AG09319 (cell line): ENCODE data around the gene CD244.

Source experiments
- DNase-seq: peaks from one replicate; pipeline ENCODE4 v3.0.0-alpha.2; 2010; ENCODE audit warnings: low read depth; ENCODE audit errors: extremely low read depth
- TF ChIP-seq, protein P1 (sequence below): IDR thresholded peaks from 2 replicates; pipeline ENCODE4 v1.5.1; 2011; ENCODE audit warnings: low read depth, mild to moderate bottlenecking, inconsistent platforms, low read length, moderate library complexity

Gene CD244, protein sequence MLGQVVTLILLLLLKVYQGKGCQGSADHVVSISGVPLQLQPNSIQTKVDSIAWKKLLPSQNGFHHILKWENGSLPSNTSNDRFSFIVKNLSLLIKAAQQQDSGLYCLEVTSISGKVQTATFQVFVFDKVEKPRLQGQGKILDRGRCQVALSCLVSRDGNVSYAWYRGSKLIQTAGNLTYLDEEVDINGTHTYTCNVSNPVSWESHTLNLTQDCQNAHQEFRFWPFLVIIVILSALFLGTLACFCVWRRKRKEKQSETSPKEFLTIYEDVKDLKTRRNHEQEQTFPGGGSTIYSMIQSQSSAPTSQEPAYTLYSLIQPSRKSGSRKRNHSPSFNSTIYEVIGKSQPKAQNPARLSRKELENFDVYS

DNA sequence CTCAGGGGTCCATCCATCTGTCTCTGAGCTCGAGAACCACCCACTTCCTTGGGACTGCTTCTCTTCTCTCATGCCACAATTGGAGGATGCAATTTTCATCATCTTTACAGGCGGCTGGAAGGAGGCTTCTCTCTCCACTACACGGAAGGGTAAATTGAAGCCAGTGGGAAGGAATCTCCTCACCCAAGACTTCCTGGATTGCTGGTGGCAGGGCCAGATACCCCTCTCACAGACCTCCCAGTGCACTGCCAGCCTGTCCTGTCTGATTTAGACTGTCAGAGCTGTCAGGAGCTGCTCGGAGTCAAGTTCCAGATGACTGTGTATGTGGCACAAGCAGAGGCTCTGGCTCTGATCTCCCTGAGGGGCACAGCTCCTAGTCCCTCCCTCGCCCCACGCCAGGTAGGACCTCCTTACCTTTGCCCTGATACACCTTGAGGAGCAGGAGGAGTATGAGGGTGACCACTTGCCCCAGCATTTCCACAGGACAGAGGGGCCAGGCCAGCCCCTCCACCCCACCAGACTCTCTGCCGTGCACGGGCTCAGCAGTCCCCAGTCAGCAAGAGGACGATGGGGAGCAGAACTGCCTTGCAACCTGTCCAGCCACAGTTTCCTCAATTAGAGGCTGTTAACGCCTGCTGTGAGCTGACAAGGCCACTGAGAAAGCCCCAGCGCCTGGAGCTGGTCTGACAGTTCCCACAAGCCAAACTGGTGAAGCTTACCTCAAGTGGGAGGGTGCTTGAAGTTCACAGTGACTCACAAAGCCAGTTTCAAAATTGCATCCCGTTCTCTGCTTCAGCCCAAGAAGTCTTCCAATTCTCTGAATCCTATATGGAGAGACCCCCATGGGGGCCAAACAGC is at the start of gene CD244:
Gene CD244 (minus strand): TSS at position 685 of the 858 bp plus-strand sequence. CDS start 210 bp downstream, at position 475.
- TF ChIP-seq, protein P1, sequence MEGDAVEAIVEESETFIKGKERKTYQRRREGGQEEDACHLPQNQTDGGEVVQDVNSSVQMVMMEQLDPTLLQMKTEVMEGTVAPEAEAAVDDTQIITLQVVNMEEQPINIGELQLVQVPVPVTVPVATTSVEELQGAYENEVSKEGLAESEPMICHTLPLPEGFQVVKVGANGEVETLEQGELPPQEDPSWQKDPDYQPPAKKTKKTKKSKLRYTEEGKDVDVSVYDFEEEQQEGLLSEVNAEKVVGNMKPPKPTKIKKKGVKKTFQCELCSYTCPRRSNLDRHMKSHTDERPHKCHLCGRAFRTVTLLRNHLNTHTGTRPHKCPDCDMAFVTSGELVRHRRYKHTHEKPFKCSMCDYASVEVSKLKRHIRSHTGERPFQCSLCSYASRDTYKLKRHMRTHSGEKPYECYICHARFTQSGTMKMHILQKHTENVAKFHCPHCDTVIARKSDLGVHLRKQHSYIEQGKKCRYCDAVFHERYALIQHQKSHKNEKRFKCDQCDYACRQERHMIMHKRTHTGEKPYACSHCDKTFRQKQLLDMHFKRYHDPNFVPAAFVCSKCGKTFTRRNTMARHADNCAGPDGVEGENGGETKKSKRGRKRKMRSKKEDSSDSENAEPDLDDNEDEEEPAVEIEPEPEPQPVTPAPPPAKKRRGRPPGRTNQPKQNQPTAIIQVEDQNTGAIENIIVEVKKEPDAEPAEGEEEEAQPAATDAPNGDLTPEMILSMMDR = no peak
- DNase-seq = no peak

DNA sequence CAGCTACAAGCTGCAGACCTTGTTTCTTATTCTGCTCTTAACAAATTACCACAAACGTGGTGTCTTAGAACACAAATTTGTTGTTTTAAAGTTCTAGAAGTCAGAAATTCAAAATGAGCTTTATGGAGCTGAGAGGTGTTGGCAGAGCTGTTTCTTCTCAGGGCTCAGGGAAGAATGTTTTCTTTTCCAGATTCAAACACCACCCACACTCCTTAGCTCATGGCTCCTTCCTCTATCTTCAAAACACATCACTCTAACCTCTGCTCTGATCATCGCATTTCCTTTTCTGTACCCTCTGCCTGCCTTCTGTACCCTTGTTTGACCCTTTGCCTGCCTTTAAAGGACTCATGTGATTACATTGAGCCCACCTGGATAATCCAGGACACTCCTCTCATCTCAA is 49.2 kb upstream of the CD244 start:
- no peak for DNase-seq
- TF ChIP-seq, protein P1 = no peak

DNA sequence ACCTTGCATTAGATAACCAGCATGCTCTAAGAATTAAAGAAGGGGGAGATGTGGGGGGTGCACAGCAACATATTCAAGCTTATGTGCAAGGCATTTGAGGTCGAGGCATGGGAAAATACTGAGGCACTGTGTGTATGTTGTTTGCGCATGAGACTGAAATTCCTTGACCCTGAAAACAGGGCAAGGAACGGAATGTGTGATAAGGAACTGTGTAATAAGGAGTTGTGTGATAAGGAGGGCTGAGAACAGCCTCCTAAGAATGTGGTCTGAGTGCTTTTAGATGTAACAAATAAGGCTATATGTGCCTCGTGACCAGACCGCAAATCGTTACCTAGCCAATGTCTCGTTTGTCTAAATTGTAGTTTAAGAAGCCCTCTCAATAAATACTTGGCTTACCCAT is 48.8 kb upstream of the CD244 start:
- TF ChIP-seq, protein P1 = no peak
- DNase-seq = no peak

DNA sequence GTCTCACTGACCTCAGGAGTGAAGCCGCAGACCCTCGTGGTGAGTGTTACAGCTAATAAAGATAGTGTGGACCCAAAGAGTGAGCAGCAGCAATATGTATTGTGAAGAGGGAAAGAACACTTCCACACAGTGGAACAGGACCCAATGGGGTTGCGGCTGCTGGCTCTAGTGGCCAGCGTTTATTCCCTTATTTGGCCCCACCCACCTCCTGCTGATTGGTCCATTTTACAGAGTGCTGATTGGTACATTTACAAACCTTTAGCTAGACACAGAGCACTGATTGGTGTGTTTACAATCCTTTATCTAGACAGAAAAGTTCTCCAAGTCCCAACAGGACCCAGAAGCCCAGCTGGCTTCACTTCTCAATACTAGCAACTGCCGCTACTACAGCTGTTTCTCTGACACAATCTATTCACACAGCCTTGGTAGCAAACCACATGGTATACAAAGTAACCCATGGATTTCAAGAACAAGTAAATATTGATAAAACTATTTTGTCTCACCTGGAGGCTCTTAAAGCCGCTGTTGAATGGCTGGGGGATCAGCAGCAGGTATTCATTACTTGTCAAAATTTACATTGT is 47.6 kb upstream of the CD244 start:
- DNase-seq = no peak
- TF ChIP-seq, protein P1 = no peak

DNA sequence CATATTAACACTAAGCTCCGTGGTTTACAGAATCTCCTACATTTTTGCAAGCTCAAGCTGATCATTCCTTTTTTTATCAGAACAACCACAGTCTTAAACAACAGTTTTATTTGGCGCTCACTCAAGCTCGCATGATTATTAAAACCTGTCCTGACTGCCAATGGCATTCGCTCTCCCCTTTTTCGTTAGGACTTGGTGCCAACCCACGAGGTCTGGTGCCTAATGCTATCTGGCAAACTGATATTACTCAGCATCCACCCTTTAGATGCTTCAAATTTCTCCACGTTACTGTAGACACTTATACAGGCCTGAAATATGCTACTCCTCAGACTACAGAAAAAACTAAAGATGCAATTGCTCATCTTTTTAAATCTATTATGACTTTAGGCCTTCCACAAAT is 45.3 kb upstream of the CD244 start:
- TF ChIP-seq, protein P1 = no peak
- DNase-seq = no peak

DNA sequence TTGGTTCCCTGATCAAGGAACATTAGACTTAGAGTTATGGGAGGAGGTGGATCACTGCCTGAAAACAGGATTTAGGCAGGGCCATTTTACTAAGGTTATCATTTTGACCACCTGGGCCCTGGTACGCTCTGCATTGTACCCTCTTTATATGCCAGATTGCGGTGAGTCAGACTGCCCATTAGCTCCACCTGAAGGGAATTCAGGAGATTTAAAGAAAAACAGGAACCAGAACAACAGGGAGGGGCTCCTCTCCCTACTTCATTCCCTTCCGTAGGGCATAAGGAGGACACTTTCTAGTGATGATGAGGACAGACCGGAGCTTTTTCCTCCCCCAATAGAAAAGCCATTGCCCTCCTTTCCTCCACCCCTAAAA is 42.9 kb upstream of the CD244 start:
- TF ChIP-seq, protein P1 = no peak

More for the DNA sequence above, 42.9 kb upstream of the CD244 start:
- DNase-seq = no peak
